Measurements from ENCODE around the gene LDAH. TPM values are rescaled to one million over a fixed set of nuclear protein-coding genes. Genes with fewer than 3 reads are reported as not detected.

Gene LDAH
- total RNA-seq, 1 experiment from 2014 or later = 15.2 TPM

- Histone ChIP-seq H3K79me1 (ENCODE audit: insufficient read depth, low read depth, low read length, poor library complexity, severe bottlenecking) (no peaks in the 10 kb centered on the region), H4K8ac (replicated peaks; ENCODE audit: insufficient read length, low read depth, low read length) (no peak overlapping the region), H2BK15ac (ENCODE audit: low read depth, low read length) (no peak overlapping the region), H4K5ac (ENCODE audit: insufficient read length, low read depth, low read length) (no peak overlapping the region), H3K27ac (ENCODE audit: insufficient read length, low read depth, low read length) (no peak overlapping the region), H3K14ac (ENCODE audit: insufficient read depth, low read length) (no peak overlapping the region), H3K23me2 (ENCODE audit: insufficient read length, low read depth, low read length, poor library complexity, severe bottlenecking) (no peaks in the 10 kb centered on the region), H3K9ac (ENCODE audit: extremely low read depth, insufficient read length, low read length) (no peak overlapping the region), H2BK20ac (ENCODE audit: low read depth, low read length, poor library complexity, severe bottlenecking) (no peak overlapping the region), H2BK12ac (ENCODE audit: insufficient read length, low read depth, low read length) (no peak overlapping the region), H3K4ac (ENCODE audit: low read depth, low read length) (no peak overlapping the region), H3K56ac (ENCODE audit: insufficient read length, low read depth, low read length) (no peak overlapping the region), H3K4me1 (ENCODE audit: insufficient read depth, low read length) (no peaks in the 10 kb centered on the region), H3K23ac (ENCODE audit: insufficient read length, low read depth, low read length) (no peak overlapping the region), H3K18ac (ENCODE audit: insufficient read length, low read depth, low read length) (no peak overlapping the region), H2AFZ (ENCODE audit: low read length) (no peak overlapping the region), H3K27me3 (ENCODE audit: insufficient read depth, low read length) (no peaks in the 10 kb centered on the region), H3K9me3 (ENCODE audit: control insufficient read depth, low read depth, low read length) (no peaks in the 10 kb centered on the region), H4K91ac (ENCODE audit: insufficient read length, low read depth, low read length) (no peak overlapping the region), H3K79me2 (ENCODE audit: insufficient read depth, low read length) (no peaks in the 10 kb centered on the region), H4K20me1 (ENCODE audit: control insufficient read depth, insufficient read depth, insufficient read length) (no peaks in the 10 kb centered on the region), H3T11ph (ENCODE audit: low read length) (no peak overlapping the region), H2BK120ac (ENCODE audit: low read depth, low read length, poor library complexity, severe bottlenecking) (no peak overlapping the region), H2AK5ac (ENCODE audit: insufficient read length, low read length) (no peak overlapping the region), H2BK5ac (ENCODE audit: insufficient read length, low read length) (no peak overlapping the region), H3K4me2 (ENCODE audit: insufficient read depth, insufficient read length, low read length) (no peak overlapping the region)
- Mint-ChIP-seq H3K36me3 (ENCODE audit: insufficient read depth in 1 of 3, low read depth in 3 of 3) (peaks cover 0 to 6% (median 2%) of the 10 kb centered on the region in 3 experiments; a peak in 3 of 7 replicates), H3K27ac (no peak overlapping the region), H3K4me3 (no peak overlapping the region), H3K9me3 (no peaks in the 10 kb centered on the region), H3K27me3 (ENCODE audit: low read depth) (no peaks in the 10 kb centered on the region), H3K4me1 (peaks cover 9 to 10% of the 10 kb centered on the region in 2 experiments)
- DNase-seq = no peak
- TF ChIP-seq, protein P1, sequence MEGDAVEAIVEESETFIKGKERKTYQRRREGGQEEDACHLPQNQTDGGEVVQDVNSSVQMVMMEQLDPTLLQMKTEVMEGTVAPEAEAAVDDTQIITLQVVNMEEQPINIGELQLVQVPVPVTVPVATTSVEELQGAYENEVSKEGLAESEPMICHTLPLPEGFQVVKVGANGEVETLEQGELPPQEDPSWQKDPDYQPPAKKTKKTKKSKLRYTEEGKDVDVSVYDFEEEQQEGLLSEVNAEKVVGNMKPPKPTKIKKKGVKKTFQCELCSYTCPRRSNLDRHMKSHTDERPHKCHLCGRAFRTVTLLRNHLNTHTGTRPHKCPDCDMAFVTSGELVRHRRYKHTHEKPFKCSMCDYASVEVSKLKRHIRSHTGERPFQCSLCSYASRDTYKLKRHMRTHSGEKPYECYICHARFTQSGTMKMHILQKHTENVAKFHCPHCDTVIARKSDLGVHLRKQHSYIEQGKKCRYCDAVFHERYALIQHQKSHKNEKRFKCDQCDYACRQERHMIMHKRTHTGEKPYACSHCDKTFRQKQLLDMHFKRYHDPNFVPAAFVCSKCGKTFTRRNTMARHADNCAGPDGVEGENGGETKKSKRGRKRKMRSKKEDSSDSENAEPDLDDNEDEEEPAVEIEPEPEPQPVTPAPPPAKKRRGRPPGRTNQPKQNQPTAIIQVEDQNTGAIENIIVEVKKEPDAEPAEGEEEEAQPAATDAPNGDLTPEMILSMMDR (conservative IDR thresholded peaks at IDR 0.05) = no peak
Measured at GRCh38 chr2:20738772-20739171, 84.1 kb downstream of the LDAH start.
